WTC11 (cell line): Measurements from ENCODE around the gene GSDMA. TPM values are rescaled to one million over a fixed set of nuclear protein-coding genes. Genes with fewer than 3 reads are reported as not detected.

Source experiments
- ATAC-seq: fragments of 200-7000 bp; cut with Tn5 transposase; 2 replicates; pipeline ENCODE4 v1.10.0; 2021; ENCODE audit warnings: mild to moderate bottlenecking, moderate library complexity
- CTCF ChIA-PET: fragments of 300-600 bp; sonication (Branson Sonifier 250); formaldehyde crosslinking; loops from one replicate; lab custom pipeline; 2021; ENCODE audit warnings: antibody characterized with exemption; lab: Charles Lee
- POLR2A ChIA-PET: fragments of 350-600 bp; sonication (Branson Sonifier 250); formaldehyde crosslinking; loops from one replicate; lab custom pipeline; 2021; ENCODE audit warnings: antibody characterized with exemption; lab: Charles Lee
- DNase-seq: peaks from one replicate; pipeline ENCODE4 v3.0.0; 2021; ENCODE audit warnings: low spot score
- H3K27ac Mint-ChIP-seq: 2 replicates; pipeline ENCODE4 v1.8.0; 2021; ENCODE audit warnings: mixed read lengths
- H3K27me3 Mint-ChIP-seq: 2 replicates; pipeline ENCODE4 v1.8.0; 2021; ENCODE audit warnings: low read depth, mild to moderate bottlenecking, moderate library complexity, mixed read lengths
- H3K36me3 Mint-ChIP-seq: 2 replicates; pipeline ENCODE4 v1.8.0; 2021; ENCODE audit warnings: mixed read lengths
- H3K4me1 Mint-ChIP-seq: 2 replicates; pipeline ENCODE4 v1.8.0; 2022; ENCODE audit warnings: mixed read lengths
- H3K4me3 Mint-ChIP-seq: 2 replicates; pipeline ENCODE4 v1.8.0; 2021; ENCODE audit warnings: mild to moderate bottlenecking, moderate library complexity, mixed read lengths
- H3K9me3 Mint-ChIP-seq: 2 replicates; pipeline ENCODE4 v1.8.0; 2021; ENCODE audit warnings: mixed read lengths
- FOXK1 ChIP-seq: sonication (generic); formaldehyde crosslinking; IDR thresholded peaks from 2 replicates; pipeline ENCODE4 v1.8.0; 2022; ENCODE audit warnings: mild to moderate bottlenecking, moderate library complexity, missing genetic modification reagents
- MLX ChIP-seq: sonication (generic); formaldehyde crosslinking; IDR thresholded peaks from 2 replicates; pipeline ENCODE4 v1.8.1; 2023; ENCODE audit warnings: mild to moderate bottlenecking, missing genetic modification reagents, moderate library complexity
- PRRX2 ChIP-seq: fragments of 250-450 bp; sonication (Bioruptor Pico); IDR thresholded peaks from 2 replicates; pipeline ENCODE4 v1.8.0; 2021; ENCODE audit warnings: mild to moderate bottlenecking
- SMAD3 ChIP-seq: sonication (generic); formaldehyde crosslinking; IDR thresholded peaks from 2 replicates; pipeline ENCODE4 v1.8.0; 2022; ENCODE audit warnings: missing genetic modification reagents, mild to moderate bottlenecking, borderline replicate concordance
- TEAD1 ChIP-seq: sonication (generic); formaldehyde crosslinking; IDR thresholded peaks from 2 replicates; pipeline ENCODE4 v1.8.0; 2022; ENCODE audit warnings: mild to moderate bottlenecking, missing genetic modification reagents
- TEAD4 ChIP-seq: sonication (generic); formaldehyde crosslinking; IDR thresholded peaks from 2 replicates; pipeline ENCODE4 v1.8.0; 2022; ENCODE audit warnings: mild to moderate bottlenecking, missing genetic modification reagents
- TP53 ChIP-seq: sonication (generic); formaldehyde crosslinking; IDR thresholded peaks from 2 replicates; pipeline ENCODE4 v1.8.1; 2023; ENCODE audit warnings: mild to moderate bottlenecking, missing genetic modification reagents
- ZNF263 ChIP-seq: sonication (generic); formaldehyde crosslinking; IDR thresholded peaks from 2 replicates; pipeline ENCODE4 v1.8.1; 2022; ENCODE audit warnings: low read depth, mild to moderate bottlenecking, moderate library complexity, missing genetic modification reagents
- ZNF396 ChIP-seq: fragments of 250-450 bp; sonication (Bioruptor Pico); IDR thresholded peaks from 2 replicates; pipeline ENCODE4 v1.8.0; 2021; ENCODE audit warnings: mild to moderate bottlenecking, moderate library complexity, borderline replicate concordance
- total RNA-seq: library from RNA; stranded (reverse); gene quantifications from 3 replicates; pipeline ENCODE4 v1.2.3, GENCODE V29; 2021
- TF ChIP-seq, protein P1 (sequence below): sonication (generic); formaldehyde crosslinking; IDR thresholded peaks from 2 replicates; pipeline ENCODE4 v1.8.1; 2022; ENCODE audit warnings: mild to moderate bottlenecking, moderate library complexity, missing genetic modification reagents
- TF ChIP-seq, protein P2 (sequence below): sonication (generic); formaldehyde crosslinking; IDR thresholded peaks from 2 replicates; pipeline ENCODE4 v1.8.0; 2022; ENCODE audit warnings: missing genetic modification reagents
- TF ChIP-seq, protein P3 (sequence below): sonication (generic); formaldehyde crosslinking; IDR thresholded peaks from 2 replicates; pipeline ENCODE4 v1.8.0; 2022; ENCODE audit warnings: mild to moderate bottlenecking, missing genetic modification reagents
- TF ChIP-seq, protein P4 (sequence below): sonication (generic); formaldehyde crosslinking; IDR thresholded peaks from 2 replicates; pipeline ENCODE4 v1.8.0; 2023; ENCODE audit warnings: mild to moderate bottlenecking, missing genetic modification reagents
- TF ChIP-seq, protein P5 (sequence below): sonication (generic); formaldehyde crosslinking; IDR thresholded peaks from 2 replicates; pipeline ENCODE4 v1.8.1; 2022; ENCODE audit warnings: mild to moderate bottlenecking, missing genetic modification reagents, moderate library complexity, borderline replicate concordance
- TF ChIP-seq, protein P6 (sequence below): sonication (generic); formaldehyde crosslinking; IDR thresholded peaks from 2 replicates; pipeline ENCODE4 v1.8.1; 2023; ENCODE audit warnings: mild to moderate bottlenecking, missing genetic modification reagents

Gene GSDMA
- total RNA-seq, 1 experiment from 2014 or later: not detected

- H3K9me3 Mint-ChIP-seq: no peaks in the 10 kb centered on the region
- POLR2A ChIA-PET: interaction anchor here (0.9 to 1.2 kb wide), 3 partner anchors 17 to 95 kb away, joined by 3 to 5 read pairs (median 3); no protein-coding TSS in a partner anchor
- H3K36me3 Mint-ChIP-seq: peaks cover 12% of the 10 kb centered on the region
- peaks cover 37% of the 10 kb centered on the region for H3K4me1 Mint-ChIP-seq
- ATAC-seq (peak; percentile 44), DNase-seq (peak; percentile 41)
- CTCF ChIA-PET: interaction anchor here (0.6 to 7.6 kb wide), 21 partner anchors 8 to 395 kb away, joined by 3 to 128 read pairs (median 4); partner anchors contain the start of gene NR1D1
- no peak overlapping the region; the same call in 1 of the 2 replicates for H3K4me3 Mint-ChIP-seq
- TF ChIP-seq ZNF396 (CRISPR knock-in tag) (no peak), FOXK1 (0 out of 2 replicates have a peak, but pooled peaks have one; percentile 12), PRRX2 (0 out of 2 replicates have a peak, but pooled peaks have one; percentile 39), SMAD3 (CRISPR knock-in tag) (no peak)
- TF ChIP-seq, protein P1, sequence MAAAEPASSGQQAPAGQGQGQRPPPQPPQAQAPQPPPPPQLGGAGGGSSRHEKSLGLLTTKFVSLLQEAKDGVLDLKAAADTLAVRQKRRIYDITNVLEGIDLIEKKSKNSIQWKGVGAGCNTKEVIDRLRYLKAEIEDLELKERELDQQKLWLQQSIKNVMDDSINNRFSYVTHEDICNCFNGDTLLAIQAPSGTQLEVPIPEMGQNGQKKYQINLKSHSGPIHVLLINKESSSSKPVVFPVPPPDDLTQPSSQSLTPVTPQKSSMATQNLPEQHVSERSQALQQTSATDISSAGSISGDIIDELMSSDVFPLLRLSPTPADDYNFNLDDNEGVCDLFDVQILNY (CRISPR knock-in tag): no peak
- TF ChIP-seq, protein P2, sequence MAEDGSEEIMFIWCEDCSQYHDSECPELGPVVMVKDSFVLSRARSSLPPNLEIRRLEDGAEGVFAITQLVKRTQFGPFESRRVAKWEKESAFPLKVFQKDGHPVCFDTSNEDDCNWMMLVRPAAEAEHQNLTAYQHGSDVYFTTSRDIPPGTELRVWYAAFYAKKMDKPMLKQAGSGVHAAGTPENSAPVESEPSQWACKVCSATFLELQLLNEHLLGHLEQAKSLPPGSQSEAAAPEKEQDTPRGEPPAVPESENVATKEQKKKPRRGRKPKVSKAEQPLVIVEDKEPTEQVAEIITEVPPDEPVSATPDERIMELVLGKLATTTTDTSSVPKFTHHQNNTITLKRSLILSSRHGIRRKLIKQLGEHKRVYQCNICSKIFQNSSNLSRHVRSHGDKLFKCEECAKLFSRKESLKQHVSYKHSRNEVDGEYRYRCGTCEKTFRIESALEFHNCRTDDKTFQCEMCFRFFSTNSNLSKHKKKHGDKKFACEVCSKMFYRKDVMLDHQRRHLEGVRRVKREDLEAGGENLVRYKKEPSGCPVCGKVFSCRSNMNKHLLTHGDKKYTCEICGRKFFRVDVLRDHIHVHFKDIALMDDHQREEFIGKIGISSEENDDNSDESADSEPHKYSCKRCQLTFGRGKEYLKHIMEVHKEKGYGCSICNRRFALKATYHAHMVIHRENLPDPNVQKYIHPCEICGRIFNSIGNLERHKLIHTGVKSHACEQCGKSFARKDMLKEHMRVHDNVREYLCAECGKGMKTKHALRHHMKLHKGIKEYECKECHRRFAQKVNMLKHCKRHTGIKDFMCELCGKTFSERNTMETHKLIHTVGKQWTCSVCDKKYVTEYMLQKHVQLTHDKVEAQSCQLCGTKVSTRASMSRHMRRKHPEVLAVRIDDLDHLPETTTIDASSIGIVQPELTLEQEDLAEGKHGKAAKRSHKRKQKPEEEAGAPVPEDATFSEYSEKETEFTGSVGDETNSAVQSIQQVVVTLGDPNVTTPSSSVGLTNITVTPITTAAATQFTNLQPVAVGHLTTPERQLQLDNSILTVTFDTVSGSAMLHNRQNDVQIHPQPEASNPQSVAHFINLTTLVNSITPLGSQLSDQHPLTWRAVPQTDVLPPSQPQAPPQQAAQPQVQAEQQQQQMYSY: peak; percentile 28; the same call in 1 of the 2 replicates
- H3K27me3 Mint-ChIP-seq: no peaks in the 10 kb centered on the region
- peak overlapping the region; percentile 89 for H3K27ac Mint-ChIP-seq
These were observed 55.7 kb downstream of the GSDMA start for GRCh38 chr17:40018211-40019121.

- H3K27me3 Mint-ChIP-seq: no peaks in the 10 kb centered on the region
- CTCF ChIA-PET: interaction anchor here (0.8 to 7.6 kb wide), 12 partner anchors 7 to 339 kb away, joined by 3 to 128 read pairs (median 7); partner anchors contain the start of gene NR1D1
These were observed 56.6 kb downstream of the GSDMA start for GRCh38 chr17:40019140-40019991.

More at GRCh38 chr17:40019140-40019991, 56.6 kb downstream of the GSDMA start:
- ATAC-seq (no peak; the same call in 1 of the 2 replicates), DNase-seq (peak; percentile 24)
- Mint-ChIP-seq H3K36me3 (peaks cover 12% of the 10 kb centered on the region), H3K4me3 (no peak overlapping the region), H3K4me1 (peaks cover 33% of the 10 kb centered on the region), H3K27ac (peak overlapping the region; percentile 89), H3K9me3 (no peaks in the 10 kb centered on the region)
- POLR2A ChIA-PET: interaction anchor here (1.2 kb wide), 2 partner anchors 16 to 94 kb away, joined by 3 to 5 read pairs; no protein-coding TSS in a partner anchor
- TF ChIP-seq, protein P3, sequence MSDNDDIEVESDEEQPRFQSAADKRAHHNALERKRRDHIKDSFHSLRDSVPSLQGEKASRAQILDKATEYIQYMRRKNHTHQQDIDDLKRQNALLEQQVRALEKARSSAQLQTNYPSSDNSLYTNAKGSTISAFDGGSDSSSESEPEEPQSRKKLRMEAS (CRISPR knock-in tag): no peak
- TF ChIP-seq, protein P4, sequence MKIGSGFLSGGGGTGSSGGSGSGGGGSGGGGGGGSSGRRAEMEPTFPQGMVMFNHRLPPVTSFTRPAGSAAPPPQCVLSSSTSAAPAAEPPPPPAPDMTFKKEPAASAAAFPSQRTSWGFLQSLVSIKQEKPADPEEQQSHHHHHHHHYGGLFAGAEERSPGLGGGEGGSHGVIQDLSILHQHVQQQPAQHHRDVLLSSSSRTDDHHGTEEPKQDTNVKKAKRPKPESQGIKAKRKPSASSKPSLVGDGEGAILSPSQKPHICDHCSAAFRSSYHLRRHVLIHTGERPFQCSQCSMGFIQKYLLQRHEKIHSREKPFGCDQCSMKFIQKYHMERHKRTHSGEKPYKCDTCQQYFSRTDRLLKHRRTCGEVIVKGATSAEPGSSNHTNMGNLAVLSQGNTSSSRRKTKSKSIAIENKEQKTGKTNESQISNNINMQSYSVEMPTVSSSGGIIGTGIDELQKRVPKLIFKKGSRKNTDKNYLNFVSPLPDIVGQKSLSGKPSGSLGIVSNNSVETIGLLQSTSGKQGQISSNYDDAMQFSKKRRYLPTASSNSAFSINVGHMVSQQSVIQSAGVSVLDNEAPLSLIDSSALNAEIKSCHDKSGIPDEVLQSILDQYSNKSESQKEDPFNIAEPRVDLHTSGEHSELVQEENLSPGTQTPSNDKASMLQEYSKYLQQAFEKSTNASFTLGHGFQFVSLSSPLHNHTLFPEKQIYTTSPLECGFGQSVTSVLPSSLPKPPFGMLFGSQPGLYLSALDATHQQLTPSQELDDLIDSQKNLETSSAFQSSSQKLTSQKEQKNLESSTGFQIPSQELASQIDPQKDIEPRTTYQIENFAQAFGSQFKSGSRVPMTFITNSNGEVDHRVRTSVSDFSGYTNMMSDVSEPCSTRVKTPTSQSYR (CRISPR knock-in tag): no peak
- TF ChIP-seq, protein P5, sequence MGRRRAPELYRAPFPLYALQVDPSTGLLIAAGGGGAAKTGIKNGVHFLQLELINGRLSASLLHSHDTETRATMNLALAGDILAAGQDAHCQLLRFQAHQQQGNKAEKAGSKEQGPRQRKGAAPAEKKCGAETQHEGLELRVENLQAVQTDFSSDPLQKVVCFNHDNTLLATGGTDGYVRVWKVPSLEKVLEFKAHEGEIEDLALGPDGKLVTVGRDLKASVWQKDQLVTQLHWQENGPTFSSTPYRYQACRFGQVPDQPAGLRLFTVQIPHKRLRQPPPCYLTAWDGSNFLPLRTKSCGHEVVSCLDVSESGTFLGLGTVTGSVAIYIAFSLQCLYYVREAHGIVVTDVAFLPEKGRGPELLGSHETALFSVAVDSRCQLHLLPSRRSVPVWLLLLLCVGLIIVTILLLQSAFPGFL (CRISPR knock-in tag): no peak
- no peak for TF ChIP-seq TEAD4
- TF ChIP-seq, protein P6, sequence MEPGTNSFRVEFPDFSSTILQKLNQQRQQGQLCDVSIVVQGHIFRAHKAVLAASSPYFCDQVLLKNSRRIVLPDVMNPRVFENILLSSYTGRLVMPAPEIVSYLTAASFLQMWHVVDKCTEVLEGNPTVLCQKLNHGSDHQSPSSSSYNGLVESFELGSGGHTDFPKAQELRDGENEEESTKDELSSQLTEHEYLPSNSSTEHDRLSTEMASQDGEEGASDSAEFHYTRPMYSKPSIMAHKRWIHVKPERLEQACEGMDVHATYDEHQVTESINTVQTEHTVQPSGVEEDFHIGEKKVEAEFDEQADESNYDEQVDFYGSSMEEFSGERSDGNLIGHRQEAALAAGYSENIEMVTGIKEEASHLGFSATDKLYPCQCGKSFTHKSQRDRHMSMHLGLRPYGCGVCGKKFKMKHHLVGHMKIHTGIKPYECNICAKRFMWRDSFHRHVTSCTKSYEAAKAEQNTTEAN (CRISPR knock-in tag): no peak
- no peak for TF ChIP-seq MLX (CRISPR knock-in tag)
- no peak for TF ChIP-seq TEAD1
- 0 out of 2 replicates have a peak, but pooled peaks have one; percentile 33 for TF ChIP-seq TP53 (CRISPR knock-in tag)
- TF ChIP-seq ZNF263: no peak
